ENCODE measurements around the gene TSTD1. TPM values are rescaled to one million over a fixed set of nuclear protein-coding genes. Genes with fewer than 3 reads are reported as not detected.

The TSTD1 gene
- total RNA-seq, 6 donors from 2014 or later: 56.2 to 170 (median 113) TPM

- 94 to 96% methylated on average over 4 of the region's 4 CpGs for WGBS, 2 donors
- ATAC-seq (ENCODE audit: low FRiP score in 2 of 2) (no peak), DNase-seq (no peak)
- Histone ChIP-seq H3K36me3 (no peaks in the 10 kb centered on the region), H3K9me3 (no peaks in the 10 kb centered on the region), H3K27me3 (no peaks in the 10 kb centered on the region), H3K27ac (no peak overlapping the region), H3K4me1 (peaks cover 0 to 6% (median 0%) of the 10 kb centered on the region in 4 donors), H3K4me3 (no peak overlapping the region)
- TF ChIP-seq POLR2A (IDR thresholded peaks at IDR 0.05) (no peak), POLR2AphosphoS5 (IDR thresholded peaks at IDR 0.05) (no peak), CTCF (IDR thresholded peaks at IDR 0.05) (no peak), EP300 (IDR thresholded peaks at IDR 0.05) (no peak)
Measured at GRCh38 chr1:161061419-161061818, 22.7 kb upstream of the TSTD1 start.

- WGBS, 2 donors: 76 to 82% methylated on average over 6 of the region's 6 CpGs
- H3K27me3 ChIP-seq: no peaks in the 10 kb centered on the region
- no peaks in the 10 kb centered on the region for H3K9me3 ChIP-seq
- H3K4me3 ChIP-seq: no peak overlapping the region
- no peaks in the 10 kb centered on the region for H3K4me1 ChIP-seq
- peaks cover 0 to 11% (median 2%) of the 10 kb centered on the region in 4 donors for H3K36me3 ChIP-seq
- no peak for DNase-seq
- TF ChIP-seq POLR2AphosphoS5 (IDR thresholded peaks at IDR 0.05) (no peak), POLR2A (IDR thresholded peaks at IDR 0.05) (no peak), CTCF (IDR thresholded peaks at IDR 0.05) (no peak), EP300 (IDR thresholded peaks at IDR 0.05) (no peak)
- ATAC-seq (ENCODE audit: low FRiP score in 2 of 2): no peak
- H3K27ac ChIP-seq: no peak overlapping the region
Measured at GRCh38 chr1:161059293-161059692, 20.5 kb upstream of the TSTD1 start.

- ATAC-seq (ENCODE audit: low FRiP score in 2 of 2) (no peak), DNase-seq (no peak)
- no peaks in the 10 kb centered on the region for H3K27me3 ChIP-seq
- TF ChIP-seq POLR2AphosphoS5 (IDR thresholded peaks at IDR 0.05): no peak
- no peak for TF ChIP-seq POLR2A (IDR thresholded peaks at IDR 0.05)
- peak in 2 of 6 experiments; percentile 8 to 16 for TF ChIP-seq CTCF (IDR thresholded peaks at IDR 0.05)
- H3K4me1 ChIP-seq: no peaks in the 10 kb centered on the region
- H3K4me3 ChIP-seq: no peak overlapping the region
- peaks cover 0 to 36% (median 14%) of the 10 kb centered on the region in 4 donors for H3K36me3 ChIP-seq
- H3K9me3 ChIP-seq: no peaks in the 10 kb centered on the region
- WGBS, 2 donors: 82 to 94% methylated on average over 5 to 7 of the region's 7 CpGs
- no peak overlapping the region for H3K27ac ChIP-seq
Measured at GRCh38 chr1:161054805-161055204, 16.0 kb upstream of the TSTD1 start.

DNA sequence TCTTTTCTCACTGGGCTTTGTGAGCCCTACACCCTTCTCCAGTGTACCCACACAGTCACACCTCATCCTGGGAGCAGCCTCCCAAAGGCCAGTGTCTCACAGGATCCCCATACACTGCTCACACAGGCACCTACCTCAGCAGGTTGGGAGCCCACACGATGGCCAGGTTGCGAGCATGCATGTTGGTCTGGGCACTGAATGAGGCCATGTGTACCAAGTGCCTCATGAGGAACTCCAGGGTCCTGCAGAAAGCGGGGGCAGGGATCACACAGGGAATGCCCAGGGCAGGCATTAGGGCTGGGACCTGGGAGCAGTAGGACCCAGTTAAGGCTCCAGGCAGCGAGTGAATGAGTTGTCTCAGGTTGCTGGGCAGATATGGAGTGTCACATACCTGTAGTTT lies 15.5 kb upstream of the TSTD1 start:
- H3K4me3 ChIP-seq: no peak overlapping the region
- no peak overlapping the region for H3K27ac ChIP-seq
- ATAC-seq (ENCODE audit: low FRiP score in 2 of 2) (no peak), DNase-seq (no peak)
- no peaks in the 10 kb centered on the region for H3K27me3 ChIP-seq
- 86 to 100% methylated on average over 1 to 4 of the region's 4 CpGs for WGBS, 2 donors
- no peaks in the 10 kb centered on the region for H3K4me1 ChIP-seq
- H3K36me3 ChIP-seq: peaks cover 0 to 41% (median 16%) of the 10 kb centered on the region in 4 donors
- no peaks in the 10 kb centered on the region for H3K9me3 ChIP-seq
- TF ChIP-seq CTCF (IDR thresholded peaks at IDR 0.05): no peak
- TF ChIP-seq POLR2AphosphoS5 (IDR thresholded peaks at IDR 0.05): no peak
- no peak for TF ChIP-seq POLR2A (IDR thresholded peaks at IDR 0.05)
- TF ChIP-seq EP300 (IDR thresholded peaks at IDR 0.05): no peak

GRCh38 chr1:161052899-161053298 lies 14.1 kb upstream of the TSTD1 start:
- ATAC-seq (ENCODE audit: low FRiP score in 2 of 2) (no peak), DNase-seq (no peak)
- Histone ChIP-seq H3K27me3 (no peaks in the 10 kb centered on the region), H3K4me3 (no peak overlapping the region), H3K27ac (no peak overlapping the region), H3K4me1 (peaks cover 0 to 8% (median 2%) of the 10 kb centered on the region in 4 donors), H3K36me3 (peaks cover 0 to 44% (median 17%) of the 10 kb centered on the region in 4 donors), H3K9me3 (no peaks in the 10 kb centered on the region)
- no peak for TF ChIP-seq POLR2AphosphoS5 (IDR thresholded peaks at IDR 0.05)
- no peak for TF ChIP-seq CTCF (IDR thresholded peaks at IDR 0.05)
- no peak for TF ChIP-seq POLR2A (IDR thresholded peaks at IDR 0.05)
- TF ChIP-seq EP300 (IDR thresholded peaks at IDR 0.05): no peak
- 81 to 91% methylated on average over 3 of the region's 3 CpGs for WGBS, 2 donors
